Measurements from ENCODE around the gene FNTB. TPM values are rescaled to one million over a fixed set of nuclear protein-coding genes. Genes with fewer than 3 reads are reported as not detected.

FNTB gene
- total and polyA plus RNA-seq, 2 experiments from 2014 or later, result 8.6 to 12.5 TPM

Small RNA genes lying within 50 kb of the gene (microRNA-seq; reads per million reads assigned to microRNA genes)
- 1.3 reads per million for gene MIR4706

Small RNA genes lying within 50 kb of the gene (small RNA-seq; reads per million reads assigned to genes)
- not detected for gene MIR4706 (ENCODE audit: low replicate concordance)

Other genes with a start within 250 kb of the FNTB start
- 1.9 and 2.4 TPM in 2 replicates for gene SPTB, start 107.0 kb upstream of the FNTB start, total RNA-seq (2014; rRNA removed; shearing (Covaris generic))
- 0.80 and 1.1 TPM in 2 replicates for gene SPTB, start 107.0 kb upstream of the FNTB start, polyA plus RNA-seq (2016; fragmentation: Nextera tagmentation; extraction: Ambion mirVana)
- 24.7 and 42.0 TPM in 2 replicates for gene CHURC1, start 72.4 kb upstream of the FNTB start, total RNA-seq (2014; rRNA removed; shearing (Covaris generic))
- gene CHURC1, start 72.4 kb upstream of the FNTB start, polyA plus RNA-seq (2016; fragmentation: Nextera tagmentation; extraction: Ambion mirVana), result 218 and 225 TPM in 2 replicates
- 1.8 and 2.2 TPM in 2 replicates for gene GPX2, start 44.1 kb upstream of the FNTB start, total RNA-seq (2014; rRNA removed; shearing (Covaris generic))
- 0.78 TPM in 2 replicates for gene GPX2, start 44.1 kb upstream of the FNTB start, polyA plus RNA-seq (2016; fragmentation: Nextera tagmentation; extraction: Ambion mirVana)
- gene RAB15, start 14.6 kb upstream of the FNTB start, total RNA-seq (2014; rRNA removed; shearing (Covaris generic)), result 43.3 and 47.3 TPM in 2 replicates
- gene RAB15, start 14.6 kb upstream of the FNTB start, polyA plus RNA-seq (2016; fragmentation: Nextera tagmentation; extraction: Ambion mirVana), result 17.4 and 20.0 TPM in 2 replicates
- gene MAX, start 115.6 kb downstream of the FNTB start, total RNA-seq (2014; rRNA removed; shearing (Covaris generic)), result 25.0 and 31.8 TPM in 2 replicates
- 27.7 and 31.8 TPM in 2 replicates for gene MAX, start 115.6 kb downstream of the FNTB start, polyA plus RNA-seq (2016; fragmentation: Nextera tagmentation; extraction: Ambion mirVana)

All from GM23338 (cell line).